Ovary (tissue), 9 donors: ENCODE results near the gene CYP2R1. TPM values are rescaled to one million over a fixed set of nuclear protein-coding genes. Genes with fewer than 3 reads are reported as not detected.
A peak's percentile ranks its signal among the peaks of the same experiment; 100 is the strongest.

Source experiments
- DNase-seq, 5 donors: peaks; one replicate each; pipeline ENCODE4 v3.0.0-alpha.2; 2019 to 2020
- H3K27ac ChIP-seq, 2 donors: fragments of 200-600 bp; one replicate each; pipeline versions ENCODE4 v1.5.1 to v1.8.0; 2019 to 2022
- H3K27me3 ChIP-seq: fragments of 200-600 bp; one replicate; pipeline ENCODE4 v1.8.0; 2022
- H3K36me3 ChIP-seq: fragments of 200-600 bp; sonication (generic); one replicate; pipeline ENCODE4 v1.5.1; 2019
- H3K4me1 ChIP-seq: one replicate; pipeline ENCODE4 v1.8.1; 2013; ENCODE audit warnings: mild to moderate bottlenecking, moderate library complexity; ENCODE audit not compliant: insufficient read depth
- H3K4me3 ChIP-seq: fragments of 200-600 bp; sonication (generic); one replicate; pipeline ENCODE4 v1.5.1; 2017
- H3K9me3 ChIP-seq, 2 donors: fragments of 200-600 bp in 1 of 2; sonication (generic) in 1 of 2; one replicate each; pipeline versions ENCODE4 v1.5.1 to v1.8.1; 2013 to 2019; ENCODE audit warnings: mild to moderate bottlenecking in 1 of 2, moderate library complexity in 1 of 2
- EP300 ChIP-seq: sonication (generic); formaldehyde crosslinking; IDR thresholded peaks from one replicate; pipeline ENCODE4 v1.6.1; 2017; ENCODE audit warnings: antibody characterized with exemption
- POLR2A ChIP-seq: fragments of 450-650 bp; IDR thresholded peaks from one replicate; pipeline ENCODE4 v1.6.1; 2017; ENCODE audit warnings: antibody characterized with exemption, mild to moderate bottlenecking, moderate library complexity
- WGBS, 3 donors: extraction: QIAGEN DNeasy Blood & Tissue Kit in 1 of 3; methylation state at CpG; one replicate each; pipeline versions ENCODE4 v1.1.5 to v1.1.7; 2013 to 2017; 5-methylcytosine and 5-hydroxymethylcytosine counted together
- intact Hi-C, 4 donors: fragments of 100-400 bp; cut with DNase I; formaldehyde crosslinking; loops; one replicate each; pipeline versions ENCODE4 v1.11.0 to v1.15.1; 2022 to 2023
- polyA plus RNA-seq, 2 donors: library from polyadenylated mRNA; stranded (reverse); fragments of 200-250 nt in 1 of 2; fragments of 350-450 nt in 1 of 2; fragmentation: Illumina TruSeq in 1 of 2; extraction: RNeasy Lipid Tissue Mini Kit (QIAGEN cat#74804) in 1 of 2; gene quantifications; one replicate each; pipeline ENCODE4 v1.2.3, GENCODE V29; 2013 to 2014
- total RNA-seq, 7 donors: library from RNA; depleted of rRNA in 2 of 7; stranded (reverse); fragments of >200 nt in 2 of 7; fragmentation: NEBNext Ultra II Directional in 3 of 7; extraction: Animal tissue kit (Norgen Biotek cat#: 25700) in 3 of 7; gene quantifications; one replicate each; pipeline versions ENCODE4 v1.1.0 to v1.2.4, GENCODE V29; 2016 to 2023
- TF ChIP-seq, protein P1 (sequence below), 3 donors: fragments of 450-650 bp in 2 of 3; fragments of 200-600 bp in 1 of 3; IDR thresholded peaks; one replicate each; pipeline versions ENCODE4 v1.5.1 to v1.8.0; 2016 to 2022; ENCODE audit warnings: antibody characterized with exemption in 3 of 3, mild to moderate bottlenecking in 1 of 3
- donor health status: DM: no; HTN: no; CAD: no; lungs with moderate emphysema.
- donor health status: DM: no; HTN: no; CAD: no.
- donor health status: Bipolar disorder and iron deficiency.
- donor health status: DM: yes; HTN: yes; CAD: no.
- donor health status: DM: no; HTN: no; CAD: no.
- donor health status: DM: yes; HTN: yes; CAD: no.

CYP2R1 gene
- total and polyA plus RNA-seq, 9 donors = 6.0 to 8.9 (median 7.1) TPM

DNA sequence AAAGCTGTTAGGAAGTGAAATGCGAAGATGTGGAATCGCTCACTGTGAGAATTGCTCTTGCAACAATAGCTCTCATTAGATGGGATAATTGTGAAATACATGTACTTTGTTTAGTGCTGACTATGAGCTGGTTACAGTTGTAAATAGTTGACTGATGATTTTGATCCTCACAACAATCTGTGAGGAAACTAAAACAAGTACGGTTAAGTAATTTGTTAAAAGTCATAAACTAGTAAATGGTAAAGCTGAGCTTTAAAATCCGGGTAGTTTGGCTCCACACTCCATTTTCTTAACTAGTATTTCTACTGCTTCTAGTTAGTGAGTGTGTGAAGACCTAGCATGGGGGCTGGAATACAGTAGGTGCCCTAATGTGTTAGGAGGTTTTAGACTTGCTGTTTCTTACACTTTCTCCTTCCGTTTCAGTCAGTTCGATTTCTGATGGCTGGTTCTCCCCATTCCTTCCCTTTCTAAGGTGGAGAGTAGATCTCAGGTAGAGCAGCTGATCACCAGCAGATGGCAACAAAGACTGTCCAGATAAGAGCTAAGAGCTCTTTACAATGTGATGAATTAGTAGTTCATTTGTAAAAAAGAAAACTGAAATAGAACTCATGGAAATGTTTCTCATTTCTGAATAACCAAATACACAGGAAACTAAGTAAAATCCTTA lies 16.3 kb upstream of the CYP2R1 start:
- Histone ChIP-seq H3K9me3 (no peaks in the 10 kb centered on the region), H3K27me3 (no peaks in the 10 kb centered on the region), H3K4me3 (no peak overlapping the region), H3K27ac (no peak overlapping the region), H3K4me1 (peaks cover 1% of the 10 kb centered on the region), H3K36me3 (no peaks in the 10 kb centered on the region)
- 28 to 38% (median 35%) methylated on average over 6 of the region's 6 CpGs for WGBS, 3 donors
- DNase-seq = no peak
- intact Hi-C loops = loop anchor here in 1 of 4 donors (10.0 kb wide), 1 partner anchor 374 kb away; no protein-coding TSS in a partner anchor
- no peak for TF ChIP-seq POLR2A
- TF ChIP-seq, protein P1, sequence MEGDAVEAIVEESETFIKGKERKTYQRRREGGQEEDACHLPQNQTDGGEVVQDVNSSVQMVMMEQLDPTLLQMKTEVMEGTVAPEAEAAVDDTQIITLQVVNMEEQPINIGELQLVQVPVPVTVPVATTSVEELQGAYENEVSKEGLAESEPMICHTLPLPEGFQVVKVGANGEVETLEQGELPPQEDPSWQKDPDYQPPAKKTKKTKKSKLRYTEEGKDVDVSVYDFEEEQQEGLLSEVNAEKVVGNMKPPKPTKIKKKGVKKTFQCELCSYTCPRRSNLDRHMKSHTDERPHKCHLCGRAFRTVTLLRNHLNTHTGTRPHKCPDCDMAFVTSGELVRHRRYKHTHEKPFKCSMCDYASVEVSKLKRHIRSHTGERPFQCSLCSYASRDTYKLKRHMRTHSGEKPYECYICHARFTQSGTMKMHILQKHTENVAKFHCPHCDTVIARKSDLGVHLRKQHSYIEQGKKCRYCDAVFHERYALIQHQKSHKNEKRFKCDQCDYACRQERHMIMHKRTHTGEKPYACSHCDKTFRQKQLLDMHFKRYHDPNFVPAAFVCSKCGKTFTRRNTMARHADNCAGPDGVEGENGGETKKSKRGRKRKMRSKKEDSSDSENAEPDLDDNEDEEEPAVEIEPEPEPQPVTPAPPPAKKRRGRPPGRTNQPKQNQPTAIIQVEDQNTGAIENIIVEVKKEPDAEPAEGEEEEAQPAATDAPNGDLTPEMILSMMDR (IDR thresholded peaks at IDR 0.05) = no peak
- no peak for TF ChIP-seq EP300

DNA sequence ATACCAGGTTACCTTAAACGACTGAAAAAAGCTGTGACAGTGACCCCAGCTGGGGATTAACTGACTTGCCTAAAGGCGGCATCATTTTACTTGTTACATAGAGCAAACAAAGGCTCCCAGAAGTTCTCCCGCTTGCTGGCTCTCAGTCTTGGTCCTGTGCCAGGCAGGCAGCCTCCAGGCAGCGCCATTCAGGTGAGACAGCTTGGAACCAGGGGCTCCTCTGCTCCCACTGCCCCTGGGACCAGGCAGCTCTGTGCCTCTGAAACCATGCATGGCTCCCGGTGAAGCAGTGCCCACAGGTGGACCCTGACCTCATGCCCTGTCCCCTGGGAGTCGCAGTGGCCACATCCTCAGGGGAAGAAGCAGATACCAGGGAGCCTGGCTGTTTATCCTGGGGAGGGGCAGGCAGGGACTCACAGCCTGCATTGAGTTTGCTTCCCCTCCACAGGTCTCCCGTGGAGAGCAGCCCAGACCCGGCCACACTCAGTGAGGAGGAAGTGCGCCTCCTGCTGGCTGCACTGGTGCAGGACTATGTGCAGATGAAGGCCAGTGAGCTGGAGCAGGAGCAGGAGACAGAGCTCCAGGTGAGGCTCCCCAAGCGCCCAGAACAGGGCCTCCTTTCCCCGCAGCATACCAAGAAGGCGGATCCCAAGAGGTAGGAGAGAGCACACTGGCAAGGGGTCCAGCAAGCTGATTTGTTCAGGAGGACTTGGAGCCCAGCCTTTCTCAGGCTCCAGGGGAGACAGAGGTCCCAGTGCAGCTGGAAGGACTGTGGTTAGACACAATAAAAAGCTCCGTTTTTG lies 15.6 kb upstream of the CYP2R1 start:
- DNase-seq = peak; percentile 34 to 72 (median 56)
- no peaks in the 10 kb centered on the region for H3K36me3 ChIP-seq
- H3K4me1 ChIP-seq = peaks cover 1% of the 10 kb centered on the region
- no peak overlapping the region for H3K4me3 ChIP-seq
- no peak for TF ChIP-seq POLR2A
- TF ChIP-seq, protein P1 (IDR thresholded peaks at IDR 0.05) = peak in 1 of 3 donors; percentile 20
- intact Hi-C loops = loop anchor here in 1 of 4 donors (10.0 kb wide), 1 partner anchor 373 kb away; no protein-coding TSS in a partner anchor
- H3K27ac ChIP-seq = no peak overlapping the region
- H3K9me3 ChIP-seq = no peaks in the 10 kb centered on the region
- WGBS, 3 donors = 27 to 32% (median 32%) methylated on average over 13 of the region's 13 CpGs
- H3K27me3 ChIP-seq = no peaks in the 10 kb centered on the region

DNA sequence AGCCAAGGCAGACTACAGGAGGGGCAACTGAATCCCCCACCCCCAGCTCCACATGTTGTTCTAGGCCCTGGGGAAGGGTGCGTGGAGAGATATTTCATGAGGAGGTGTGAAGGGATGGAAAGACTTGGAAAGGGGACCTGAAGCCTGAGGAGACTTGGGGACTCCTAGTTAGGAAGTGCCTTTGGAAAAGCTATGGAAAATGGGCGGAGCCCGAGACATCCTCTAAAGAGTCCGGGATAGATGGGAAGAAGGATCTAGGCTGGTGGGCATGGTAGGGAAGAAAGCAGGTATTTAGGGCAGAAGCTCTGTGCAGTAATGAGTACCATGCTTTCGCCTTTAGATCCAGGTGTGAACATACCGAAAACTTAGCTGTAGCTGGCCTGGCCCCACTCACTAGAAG lies 15.0 kb upstream of the CYP2R1 start:
- no peak overlapping the region for H3K27ac ChIP-seq
- H3K4me1 ChIP-seq = peaks cover 1% of the 10 kb centered on the region
- no peak for DNase-seq
- 89 to 92% (median 89%) methylated on average over 6 of the region's 6 CpGs for WGBS, 3 donors
- no peaks in the 10 kb centered on the region for H3K36me3 ChIP-seq
- intact Hi-C loops = loop anchor here in 1 of 4 donors (10.0 kb wide), 1 partner anchor 372 kb away; no protein-coding TSS in a partner anchor
- no peaks in the 10 kb centered on the region for H3K9me3 ChIP-seq
- H3K4me3 ChIP-seq = no peak overlapping the region
- TF ChIP-seq EP300 (no peak), POLR2A (no peak)
- TF ChIP-seq, protein P1 (IDR thresholded peaks at IDR 0.05) = no peak
- no peaks in the 10 kb centered on the region for H3K27me3 ChIP-seq

DNA sequence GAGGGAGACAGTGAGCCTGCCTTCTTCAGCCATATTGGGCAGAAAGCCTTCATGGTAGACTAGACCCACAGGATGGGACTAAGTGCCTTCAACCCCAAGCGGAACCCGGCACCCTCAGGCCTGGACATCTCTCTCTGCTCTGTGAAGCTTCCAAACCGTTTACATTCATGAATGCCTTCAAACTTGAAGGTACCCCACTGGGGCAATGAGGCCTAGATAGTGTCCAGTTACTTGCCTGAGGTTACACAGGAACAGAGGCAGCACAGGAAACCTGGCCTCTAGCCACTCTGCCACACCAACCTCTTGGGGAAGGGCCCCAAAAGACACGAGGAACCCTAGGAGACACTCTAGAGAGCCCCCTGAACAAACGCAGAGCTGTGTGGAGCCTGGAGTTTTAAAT lies 14.5 kb upstream of the CYP2R1 start:
- no peak for DNase-seq
- intact Hi-C loops = loop anchor here in 1 of 4 donors (10.0 kb wide), 1 partner anchor 372 kb away; no protein-coding TSS in a partner anchor
- no peak overlapping the region for H3K4me3 ChIP-seq
- H3K4me1 ChIP-seq = peaks cover 1% of the 10 kb centered on the region
- H3K36me3 ChIP-seq = no peaks in the 10 kb centered on the region
- 79 to 86% (median 80%) methylated on average over 5 of the region's 5 CpGs for WGBS, 3 donors
- no peaks in the 10 kb centered on the region for H3K27me3 ChIP-seq
- TF ChIP-seq, protein P1 (IDR thresholded peaks at IDR 0.05) = no peak
- TF ChIP-seq EP300 = no peak
- no peak for TF ChIP-seq POLR2A
- no peaks in the 10 kb centered on the region for H3K9me3 ChIP-seq
- H3K27ac ChIP-seq = no peak overlapping the region
